ENCODE measurements around the gene EIF4G3. TPM values are rescaled to one million over a fixed set of nuclear protein-coding genes. Genes with fewer than 3 reads are reported as not detected.

Gene EIF4G3
- total RNA-seq, 1 experiment from 2014 or later = 72.0 TPM

DNA sequence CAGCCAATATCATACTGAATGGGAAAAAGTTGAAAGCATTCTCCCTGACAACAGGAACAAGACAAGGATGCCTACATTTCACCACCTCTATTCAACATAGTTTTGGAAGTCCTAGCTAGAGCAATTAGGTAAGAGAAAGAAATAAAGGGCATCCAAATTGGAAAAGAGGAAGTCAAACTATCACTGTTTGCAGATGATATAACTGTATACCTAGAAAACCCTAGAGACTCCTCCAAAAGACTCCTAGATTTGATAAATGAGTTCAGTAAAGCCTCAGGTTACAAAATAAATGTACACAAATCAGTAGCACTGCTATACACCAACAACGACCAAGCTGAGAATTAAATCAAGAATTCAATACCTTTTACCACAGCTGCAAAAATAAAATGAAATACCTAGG is 218.3 kb downstream of the EIF4G3 start:
- Histone ChIP-seq H3K27ac (ENCODE audit: insufficient read length, low read depth, low read length) (no peak overlapping the region), H4K20me1 (ENCODE audit: control insufficient read depth, insufficient read depth, insufficient read length) (no peaks in the 10 kb centered on the region), H3K4me1 (ENCODE audit: insufficient read depth, low read length) (no peaks in the 10 kb centered on the region), H3K4me2 (ENCODE audit: insufficient read depth, insufficient read length, low read length) (no peak overlapping the region), H3K79me2 (ENCODE audit: insufficient read depth, low read length) (no peaks in the 10 kb centered on the region), H4K8ac (replicated peaks; ENCODE audit: insufficient read length, low read depth, low read length) (no peak overlapping the region), H3K27me3 (ENCODE audit: insufficient read depth, low read length) (no peaks in the 10 kb centered on the region), H2AK5ac (ENCODE audit: insufficient read length, low read length) (no peak overlapping the region), H3K9ac (ENCODE audit: extremely low read depth, insufficient read length, low read length) (no peak overlapping the region), H2BK15ac (ENCODE audit: low read depth, low read length) (no peak overlapping the region), H4K91ac (ENCODE audit: insufficient read length, low read depth, low read length) (no peak overlapping the region), H2BK20ac (ENCODE audit: low read depth, low read length, poor library complexity, severe bottlenecking) (no peak overlapping the region), H3K14ac (ENCODE audit: insufficient read depth, low read length) (no peak overlapping the region), H3K18ac (ENCODE audit: insufficient read length, low read depth, low read length) (no peak overlapping the region), H3K23ac (ENCODE audit: insufficient read length, low read depth, low read length) (no peak overlapping the region), H3K4ac (ENCODE audit: low read depth, low read length) (no peak overlapping the region), H2BK5ac (ENCODE audit: insufficient read length, low read length) (no peak overlapping the region), H3K79me1 (ENCODE audit: insufficient read depth, low read depth, low read length, poor library complexity, severe bottlenecking) (no peaks in the 10 kb centered on the region), H2AFZ (ENCODE audit: low read length) (no peak overlapping the region), H3K23me2 (ENCODE audit: insufficient read length, low read depth, low read length, poor library complexity, severe bottlenecking) (no peaks in the 10 kb centered on the region), H3K56ac (ENCODE audit: insufficient read length, low read depth, low read length) (no peak overlapping the region), H4K5ac (ENCODE audit: insufficient read length, low read depth, low read length) (no peak overlapping the region), H3K9me3 (ENCODE audit: control insufficient read depth, low read depth, low read length) (no peaks in the 10 kb centered on the region), H2BK120ac (ENCODE audit: low read depth, low read length, poor library complexity, severe bottlenecking) (no peak overlapping the region), H2BK12ac (ENCODE audit: insufficient read length, low read depth, low read length) (no peak overlapping the region), H3T11ph (ENCODE audit: low read length) (no peak overlapping the region)
- H3K4me3 Mint-ChIP-seq = no peak overlapping the region
- H3K9me3 Mint-ChIP-seq = no peaks in the 10 kb centered on the region
- H3K27ac Mint-ChIP-seq = 0 out of 7 replicates have a peak overlapping the region, but pooled peaks of 1 of the 3 experiments have one; percentile 8
- H3K36me3 Mint-ChIP-seq (ENCODE audit: insufficient read depth in 1 of 3, low read depth in 3 of 3) = peaks cover 0 to 8% (median 0%) of the 10 kb centered on the region in 3 experiments; a peak in 3 of 7 replicates
- TF ChIP-seq, protein P1, sequence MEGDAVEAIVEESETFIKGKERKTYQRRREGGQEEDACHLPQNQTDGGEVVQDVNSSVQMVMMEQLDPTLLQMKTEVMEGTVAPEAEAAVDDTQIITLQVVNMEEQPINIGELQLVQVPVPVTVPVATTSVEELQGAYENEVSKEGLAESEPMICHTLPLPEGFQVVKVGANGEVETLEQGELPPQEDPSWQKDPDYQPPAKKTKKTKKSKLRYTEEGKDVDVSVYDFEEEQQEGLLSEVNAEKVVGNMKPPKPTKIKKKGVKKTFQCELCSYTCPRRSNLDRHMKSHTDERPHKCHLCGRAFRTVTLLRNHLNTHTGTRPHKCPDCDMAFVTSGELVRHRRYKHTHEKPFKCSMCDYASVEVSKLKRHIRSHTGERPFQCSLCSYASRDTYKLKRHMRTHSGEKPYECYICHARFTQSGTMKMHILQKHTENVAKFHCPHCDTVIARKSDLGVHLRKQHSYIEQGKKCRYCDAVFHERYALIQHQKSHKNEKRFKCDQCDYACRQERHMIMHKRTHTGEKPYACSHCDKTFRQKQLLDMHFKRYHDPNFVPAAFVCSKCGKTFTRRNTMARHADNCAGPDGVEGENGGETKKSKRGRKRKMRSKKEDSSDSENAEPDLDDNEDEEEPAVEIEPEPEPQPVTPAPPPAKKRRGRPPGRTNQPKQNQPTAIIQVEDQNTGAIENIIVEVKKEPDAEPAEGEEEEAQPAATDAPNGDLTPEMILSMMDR (conservative IDR thresholded peaks at IDR 0.05) = no peak
- no peaks in the 10 kb centered on the region for H3K27me3 Mint-ChIP-seq (ENCODE audit: low read depth)
- H3K4me1 Mint-ChIP-seq = peaks cover 5 to 9% of the 10 kb centered on the region in 2 experiments
- DNase-seq = no peak
- WGBS (ENCODE audit: extremely low coverage, insufficient read length, low lambda C conversion rate) = no CpG with 5 or more reads among the region's 1 CpG
